Stimulated activated naive CD8-positive, alpha-beta T cell treated with anti-CD3 and anti-CD28 coated beads, Interleukin-15, Interleukin-2, amounts not matched to agents 100 U/mL and 50 U/mL, for 24 hours (primary cell): ENCODE measurements around the gene CCDC102A.
A peak's percentile ranks its signal among the peaks of the same experiment; 100 is the strongest.
"Not testable (repeated sequence)": the region's sequence is repeated elsewhere in the genome, so short reads cannot be mapped to it uniquely, and the experiment has no call there.

Source experiments
- ATAC-seq: fragments of 150-1000 bp; cut with Tn5 transposase; one replicate; pipeline ENCODE4 v1.10.0; 2021
- DNase-seq: peaks from one replicate; pipeline ENCODE4 v3.0.0; 2021

The CCDC102A gene

DNA sequence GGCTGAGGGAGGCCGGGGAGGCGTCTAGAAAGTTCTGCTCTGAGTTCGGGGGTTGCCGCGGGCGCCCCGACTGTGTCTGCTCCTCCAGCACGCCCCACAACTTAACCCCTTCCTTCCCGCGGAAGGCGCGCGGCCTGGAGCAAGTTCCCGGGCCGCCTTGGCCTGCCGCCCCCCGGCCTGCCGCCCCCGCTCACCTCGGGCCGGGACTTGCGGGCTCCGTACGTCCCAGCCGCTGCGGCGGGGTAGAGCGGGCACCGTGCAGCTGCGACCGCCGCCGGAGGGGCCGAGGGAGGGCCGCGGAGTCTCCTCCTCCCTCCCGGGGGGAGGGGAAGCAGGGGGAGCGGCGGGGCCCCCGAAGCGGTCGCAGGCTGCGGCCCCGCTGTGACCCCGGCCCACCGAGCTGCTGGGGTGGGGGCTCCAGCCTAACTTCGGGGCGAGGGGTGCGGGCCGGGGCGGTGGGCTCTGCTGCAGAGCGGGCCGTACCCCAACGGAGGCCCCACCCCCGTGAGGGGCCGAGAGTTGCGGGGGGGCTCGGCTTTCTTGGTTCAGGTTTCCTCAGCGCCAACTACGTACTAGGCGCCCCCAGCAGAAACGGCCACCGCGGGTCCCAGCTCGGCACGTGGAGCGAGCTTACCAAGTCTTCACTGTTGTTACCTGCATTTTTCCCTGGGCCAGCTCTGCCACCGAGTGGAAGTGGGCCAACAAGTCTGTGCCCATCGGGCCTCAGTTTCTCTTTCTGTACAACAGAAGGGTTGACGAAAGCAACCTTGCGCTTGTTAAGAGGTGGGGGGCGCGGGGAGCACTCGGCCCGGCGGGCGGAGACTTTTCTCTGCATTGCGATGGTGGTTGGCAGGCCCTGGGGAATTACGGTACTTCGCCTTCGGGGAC is at the start of gene CCDC102A:
Gene CCDC102A (minus strand): TSS at position 266 of the 888 bp plus-strand sequence. CDS start 7,394 bp downstream, outside the sequence.
- ATAC-seq (peak; percentile 15), DNase-seq (peak; percentile 61)

DNA sequence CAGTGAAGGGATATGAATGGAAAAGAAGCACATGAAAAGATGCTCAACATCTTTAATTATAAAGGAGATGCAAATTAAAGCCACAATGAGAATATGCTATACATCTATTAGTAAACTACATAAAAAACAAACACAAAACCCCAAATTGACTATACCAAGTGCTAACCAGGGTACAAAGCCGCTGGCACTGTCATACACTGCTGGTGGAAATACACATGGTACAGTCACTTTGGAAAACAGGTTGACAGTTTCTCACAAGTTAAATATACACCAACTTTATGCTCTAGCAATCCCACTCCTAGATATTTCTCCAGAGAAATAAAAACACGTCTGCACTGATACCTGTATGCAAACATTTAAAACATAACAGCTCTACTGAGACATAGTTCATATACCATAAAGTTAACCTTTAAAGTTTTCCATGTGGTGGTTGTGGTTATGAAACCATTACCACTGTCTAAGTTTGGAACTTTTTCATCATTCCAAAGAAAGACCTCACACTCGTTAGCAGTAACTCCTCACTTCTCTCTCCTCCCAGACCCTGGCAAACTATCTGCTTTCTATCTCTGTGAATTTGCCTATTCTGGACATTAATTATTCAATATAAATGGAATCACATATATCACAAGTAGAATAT is 48.8 kb upstream of the CCDC102A start:
- peak; percentile 75 for ATAC-seq
- no peak for DNase-seq

DNA sequence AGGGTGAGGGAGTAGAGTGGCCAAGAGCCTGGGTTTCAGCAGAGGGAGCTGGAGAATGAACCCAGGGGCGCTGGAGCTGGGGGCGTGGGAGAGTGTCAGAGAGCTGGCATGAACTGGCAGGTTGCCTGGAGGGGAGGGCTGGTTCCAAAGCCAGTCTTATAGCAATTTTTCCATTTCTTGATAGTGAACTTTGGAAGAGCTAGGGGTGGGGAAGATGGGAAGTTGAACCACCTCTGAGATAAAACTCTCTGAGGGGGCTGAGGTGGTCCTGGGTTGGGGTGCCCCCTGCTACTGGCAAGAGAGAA is 42.9 kb upstream of the CCDC102A start:
- DNase-seq = no peak
- no peak for ATAC-seq

DNA sequence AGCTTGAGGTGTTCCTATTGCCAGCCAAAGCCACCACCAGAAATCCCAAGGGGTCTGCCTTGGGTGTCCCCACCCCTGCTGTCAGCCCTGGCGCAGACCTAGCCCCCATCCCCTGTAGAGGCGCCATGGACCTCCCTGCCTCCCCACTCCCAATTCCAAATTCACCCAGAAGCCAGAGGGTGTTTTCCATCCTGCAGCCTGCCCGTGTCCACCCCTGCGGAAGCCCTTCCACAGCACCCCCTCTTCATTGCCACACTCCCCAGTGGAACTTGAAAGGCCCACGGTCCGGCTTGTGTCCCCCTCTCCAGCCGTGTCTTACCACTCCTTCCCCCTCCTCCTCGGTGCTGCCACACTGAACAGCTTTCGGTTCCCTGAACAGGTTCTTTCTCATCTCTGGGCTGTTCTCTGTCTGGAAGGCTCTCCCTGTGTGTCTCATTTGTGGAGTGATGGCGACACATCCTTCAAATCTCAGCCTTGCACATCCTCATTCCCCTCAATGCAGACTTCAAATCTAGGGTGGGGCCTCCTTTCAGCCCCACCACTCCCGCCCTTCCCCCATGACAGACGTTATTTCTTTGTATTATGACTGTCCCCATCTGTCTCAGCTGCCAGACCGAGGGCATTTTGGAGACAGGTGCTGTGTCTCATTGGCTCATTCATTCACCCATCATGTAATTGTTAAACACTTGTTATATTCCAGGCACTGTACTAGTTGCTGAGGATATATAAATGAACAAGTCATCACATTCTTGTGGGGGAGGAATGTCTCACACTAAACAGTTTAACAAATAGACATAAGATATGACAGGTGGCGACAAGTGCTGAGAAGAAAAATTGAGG is 42.4 kb upstream of the CCDC102A start:
- no peak for ATAC-seq
- no peak for DNase-seq

DNA sequence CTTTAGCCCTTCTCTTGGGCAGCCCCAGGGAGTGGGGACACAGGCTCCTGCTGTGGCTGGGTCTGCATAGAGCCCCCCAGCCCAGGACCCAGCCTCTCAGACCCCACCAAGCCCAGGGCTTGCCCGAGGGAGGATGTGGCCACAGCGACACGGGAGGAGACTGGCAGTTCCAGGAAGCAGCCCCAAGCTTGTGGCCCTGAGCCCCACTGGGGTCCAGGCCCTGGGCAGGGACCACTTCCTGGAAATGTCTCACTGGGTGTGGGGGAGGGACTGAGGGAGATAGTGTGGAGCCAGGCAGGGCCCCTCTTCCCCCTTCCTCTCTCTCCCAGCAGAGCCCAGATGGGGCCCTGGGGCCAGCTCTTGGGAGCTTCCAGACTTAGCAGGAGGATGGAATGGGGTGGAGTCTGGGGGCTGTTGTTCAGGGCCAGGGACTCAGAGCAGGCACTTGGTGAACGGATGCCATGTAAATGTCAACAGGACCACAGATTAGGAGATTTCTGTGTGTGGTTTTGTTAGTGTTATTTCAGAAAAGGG is 41.4 kb upstream of the CCDC102A start:
- DNase-seq (peak; percentile 66), ATAC-seq (peak; percentile 70)

DNA sequence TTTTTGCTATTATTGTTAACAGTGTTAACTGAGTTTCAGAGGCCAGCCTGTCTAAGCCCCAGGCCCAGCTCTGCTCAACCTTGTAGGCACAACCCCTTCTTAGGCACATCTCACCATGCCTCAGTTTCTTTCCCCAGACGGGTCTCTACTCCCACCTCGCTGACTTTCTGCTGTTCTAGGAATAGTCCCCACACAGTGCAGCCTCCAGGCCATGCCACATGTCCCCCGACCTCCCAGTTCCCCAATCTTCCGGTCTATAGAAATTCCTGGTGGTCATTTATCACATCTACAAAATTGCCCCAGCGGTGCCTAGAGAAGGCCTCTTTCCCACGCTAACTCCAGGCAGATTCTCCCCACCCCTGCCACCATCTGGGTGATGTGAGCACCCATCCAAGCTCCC is 40.8 kb upstream of the CCDC102A start:
- DNase-seq (no peak), ATAC-seq (no peak)

DNA sequence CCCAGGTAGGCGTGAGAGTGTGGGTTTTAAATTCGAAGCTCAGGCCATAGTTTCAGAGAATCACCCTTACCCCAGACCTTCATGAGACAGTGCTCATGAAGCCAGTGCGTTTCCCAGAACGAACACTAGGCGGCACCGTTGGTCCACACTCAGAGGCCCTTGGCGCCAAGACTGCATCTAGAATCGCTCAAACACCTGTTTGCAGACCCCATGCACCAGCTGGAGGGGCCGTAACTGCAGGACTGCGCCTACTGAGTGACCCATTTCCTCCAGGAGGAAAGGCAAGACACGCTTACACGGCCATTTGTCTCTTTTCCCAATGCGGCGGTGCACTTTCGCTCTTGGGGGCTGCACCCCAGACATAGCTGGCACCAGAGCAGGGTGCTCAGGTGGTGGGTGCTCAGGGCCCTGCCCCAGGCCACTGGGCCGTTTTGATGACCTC is 40.1 kb upstream of the CCDC102A start:
- DNase-seq (peak; percentile 88), ATAC-seq (peak; percentile 57)

DNA sequence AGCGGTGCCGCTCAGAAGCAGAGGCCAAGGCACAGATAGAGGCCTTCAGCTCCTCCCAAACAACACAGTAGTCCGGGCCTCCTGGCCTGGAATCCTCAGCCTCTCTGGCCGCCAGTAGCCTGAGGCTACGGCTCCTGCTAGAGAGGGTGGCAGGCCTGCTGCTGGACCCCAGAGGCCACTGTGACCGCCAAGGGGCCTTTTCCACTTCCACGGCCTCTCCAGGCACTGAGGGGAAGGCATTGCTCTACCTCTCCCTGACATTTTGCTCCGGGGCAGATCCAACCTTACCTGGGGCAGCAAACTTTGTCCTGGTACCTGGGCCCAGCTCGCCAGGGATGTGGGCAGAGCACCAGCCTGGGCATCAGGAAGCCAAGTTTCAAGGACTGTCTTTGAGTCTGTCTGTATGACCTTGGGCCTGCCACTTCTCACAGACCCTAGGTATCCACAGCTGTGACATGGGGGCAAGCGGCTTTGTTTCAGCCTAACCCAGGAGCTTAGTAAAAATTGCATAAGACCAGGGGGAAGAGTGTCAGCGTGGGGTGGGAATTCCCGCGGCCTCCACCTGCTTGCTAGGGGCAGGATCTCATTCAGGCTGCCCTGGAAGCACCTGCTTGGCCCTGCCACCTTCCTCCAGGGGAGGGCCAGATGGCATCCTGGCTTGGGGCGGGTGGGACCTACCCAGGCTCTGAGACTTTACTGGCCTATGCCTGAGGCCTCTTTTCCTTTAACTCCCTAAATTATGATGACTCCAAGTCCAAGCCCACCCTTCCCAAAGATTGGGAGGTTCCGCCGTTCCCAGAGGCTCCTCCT is 39.3 kb upstream of the CCDC102A start:
- DNase-seq = no peak
- no peak for ATAC-seq

DNA sequence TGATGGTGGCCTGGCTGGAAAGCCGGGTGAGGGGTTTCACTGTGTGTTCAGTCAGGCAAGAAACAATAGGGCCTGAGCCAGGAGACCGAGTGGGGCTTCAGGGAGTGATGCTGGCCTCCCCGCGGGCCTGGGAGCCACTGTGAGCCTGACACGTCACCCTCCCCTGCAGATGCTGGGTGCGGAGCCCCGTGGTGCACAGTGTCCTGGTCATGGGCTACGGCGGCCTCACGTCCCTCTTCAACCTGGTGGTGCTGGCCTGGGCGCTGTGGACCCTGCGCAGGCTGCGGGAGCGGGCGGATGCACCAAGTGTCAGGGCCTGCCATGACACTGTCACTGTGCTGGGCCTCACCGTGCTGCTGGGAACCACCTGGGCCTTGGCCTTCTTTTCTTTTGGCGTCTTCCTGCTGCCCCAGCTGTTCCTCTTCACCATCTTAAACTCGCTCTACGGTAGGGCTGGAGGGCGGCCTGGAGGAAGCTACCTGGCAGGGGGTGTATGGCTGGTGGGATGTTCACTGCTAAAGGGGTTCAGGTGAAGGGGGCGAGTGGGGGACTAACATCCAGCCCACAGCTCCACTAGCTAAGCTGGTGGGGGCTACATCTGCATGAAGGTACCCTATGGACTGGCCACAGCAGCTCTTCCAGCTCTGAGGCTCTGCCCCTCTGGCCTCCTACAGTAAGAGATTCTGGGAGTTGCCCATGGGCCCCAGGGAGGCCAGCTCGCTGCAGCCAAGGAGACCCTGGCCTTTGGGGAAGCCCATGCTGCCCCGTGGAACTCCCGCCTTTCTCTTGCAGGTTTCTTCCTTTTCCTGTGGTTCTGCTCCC is 38.5 kb upstream of the CCDC102A start:
- DNase-seq = no peak
- no peak for ATAC-seq

DNA sequence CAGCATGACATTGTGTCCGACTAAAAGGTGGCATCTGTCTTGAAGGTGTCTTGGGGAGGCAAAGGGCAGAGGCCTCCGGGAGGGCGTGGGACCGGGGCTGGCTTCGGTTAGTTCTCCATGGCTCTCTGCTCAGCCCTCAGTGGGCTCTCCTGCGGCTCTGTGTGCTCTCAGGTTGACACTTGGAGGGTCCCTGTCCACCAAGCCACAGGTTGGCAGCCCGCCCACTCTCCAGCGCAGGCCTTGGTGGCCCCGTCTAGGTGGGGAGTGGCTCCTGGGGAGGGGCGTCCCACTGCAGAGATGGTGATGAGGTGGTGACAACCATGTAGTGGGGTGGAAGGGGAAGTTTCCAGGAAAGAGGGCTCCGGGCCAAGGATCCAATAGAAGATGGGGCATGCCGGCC is 37.7 kb upstream of the CCDC102A start:
- ATAC-seq = no peak
- no peak for DNase-seq

DNA sequence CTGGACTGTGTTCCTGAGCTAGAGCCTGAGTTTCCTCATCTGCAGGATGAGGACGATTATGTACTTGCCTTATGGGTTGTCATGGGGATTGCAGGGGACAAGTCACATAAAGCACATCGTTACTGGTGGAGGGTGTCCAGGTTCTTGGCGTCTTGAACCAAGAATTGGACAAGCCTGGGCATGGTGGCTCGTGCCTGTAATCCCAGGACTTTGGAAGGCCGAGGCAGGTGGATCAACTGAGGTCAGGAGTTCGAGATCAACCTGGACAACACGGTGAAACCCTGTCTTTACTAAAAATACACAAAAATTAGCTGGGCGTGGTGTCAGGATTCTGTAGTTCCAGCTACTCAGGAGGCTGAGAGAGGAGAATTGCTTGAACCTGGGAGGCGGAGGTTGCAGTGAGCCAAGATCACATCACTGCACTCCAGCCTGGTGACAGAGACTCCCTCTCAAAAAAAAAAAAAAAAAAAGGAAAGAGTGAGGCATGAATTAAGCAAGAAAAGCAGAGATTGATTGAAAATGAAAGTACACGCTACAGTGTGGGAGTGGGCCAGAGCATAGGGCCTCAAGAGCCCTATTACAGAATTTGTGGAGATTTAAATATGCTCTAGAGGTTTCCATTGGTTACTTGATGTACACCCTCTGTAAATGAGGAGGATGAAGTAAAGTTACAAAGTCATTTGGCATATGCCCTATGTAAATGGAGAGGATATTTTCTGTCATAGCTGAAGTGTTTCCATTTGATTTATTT is 36.8 kb upstream of the CCDC102A start:
- ATAC-seq (peak; percentile 62), DNase-seq (no peak)

DNA sequence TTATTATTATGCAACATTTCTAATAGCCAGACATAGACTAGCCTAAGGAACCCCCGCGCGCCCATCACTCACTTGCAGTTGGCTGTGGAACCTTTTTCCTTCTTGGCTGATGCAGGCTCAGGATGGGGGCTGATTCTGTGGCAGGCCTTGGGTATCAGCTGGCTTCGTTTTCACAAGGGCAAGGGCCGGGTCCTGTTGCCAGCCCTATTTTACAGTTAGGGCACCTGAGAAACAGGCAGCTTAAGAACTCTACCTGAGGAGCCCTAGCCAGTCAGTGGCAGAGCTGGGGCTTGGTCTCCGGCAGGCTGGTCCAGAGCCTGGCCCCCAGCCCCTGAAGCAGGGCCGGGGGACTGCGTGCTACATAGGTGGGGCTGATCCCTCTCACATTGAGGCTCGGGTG is 34.7 kb upstream of the CCDC102A start:
- ATAC-seq (no peak), DNase-seq (no peak)

DNA sequence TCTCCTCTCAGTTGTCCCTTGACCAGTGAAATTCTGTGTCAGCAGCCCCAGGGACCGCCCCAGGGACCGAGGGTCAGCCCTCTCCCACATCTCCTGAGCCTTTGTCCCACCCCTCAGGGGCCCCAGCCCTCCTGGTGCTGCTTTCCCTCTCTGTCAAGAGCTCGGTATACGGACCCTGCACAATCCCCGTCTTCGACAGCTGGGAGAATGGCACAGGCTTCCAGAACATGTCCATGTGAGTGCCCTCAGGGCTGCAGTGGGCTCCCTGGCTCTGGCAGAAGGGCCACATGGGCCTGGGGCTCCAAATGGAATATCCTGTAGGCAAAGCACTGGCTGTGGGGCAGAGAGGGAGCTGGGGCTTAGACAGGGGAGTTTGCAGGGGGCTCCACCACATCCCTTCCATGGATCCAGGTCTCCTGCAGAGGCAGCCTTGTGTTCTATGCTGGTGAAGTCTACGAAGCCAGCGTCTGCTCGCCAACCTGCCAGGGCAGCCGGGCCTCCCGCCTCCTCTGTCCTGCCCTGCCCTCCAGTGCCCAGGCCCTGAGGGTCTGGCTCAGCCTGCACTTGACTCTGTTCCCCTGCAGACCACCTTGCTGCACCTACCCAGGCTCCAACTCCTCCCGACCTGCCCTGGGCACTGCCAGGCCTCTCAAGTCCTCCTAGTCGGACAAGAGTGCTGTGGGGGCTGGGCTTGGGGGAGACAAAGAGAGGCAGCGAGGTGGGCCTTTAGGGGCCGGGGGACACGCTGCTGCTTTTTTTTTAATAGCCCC is 34.1 kb upstream of the CCDC102A start:
- no peak for ATAC-seq
- no peak for DNase-seq

DNA sequence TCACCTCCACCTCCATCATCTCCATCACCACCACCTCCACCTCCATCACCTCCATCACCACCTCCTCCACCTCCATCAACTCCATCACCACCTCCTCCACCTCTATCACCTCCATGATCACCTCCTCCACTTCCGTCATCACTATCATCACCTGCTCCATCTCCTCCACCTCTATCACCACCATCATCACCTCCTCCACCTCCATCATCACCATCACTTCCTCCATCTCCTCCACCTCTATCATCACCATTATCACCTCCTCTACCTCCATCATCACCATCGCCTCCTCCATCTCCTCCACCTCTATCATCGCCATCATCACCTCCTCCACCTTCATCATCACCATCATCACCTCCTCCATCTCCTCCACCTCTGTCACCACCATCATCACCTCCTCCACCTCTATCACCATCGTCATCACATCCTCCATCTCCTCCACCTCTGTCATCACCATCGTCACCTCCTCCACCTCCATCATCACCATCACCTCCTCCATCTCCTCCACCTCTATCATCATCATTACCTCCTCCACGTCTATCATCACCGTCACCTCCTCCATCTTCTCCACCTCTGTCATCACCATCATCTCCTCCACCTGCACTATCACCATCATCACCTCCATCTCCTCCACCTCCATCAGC is 33.1 kb upstream of the CCDC102A start:
- no peak for ATAC-seq
- DNase-seq = no peak

DNA sequence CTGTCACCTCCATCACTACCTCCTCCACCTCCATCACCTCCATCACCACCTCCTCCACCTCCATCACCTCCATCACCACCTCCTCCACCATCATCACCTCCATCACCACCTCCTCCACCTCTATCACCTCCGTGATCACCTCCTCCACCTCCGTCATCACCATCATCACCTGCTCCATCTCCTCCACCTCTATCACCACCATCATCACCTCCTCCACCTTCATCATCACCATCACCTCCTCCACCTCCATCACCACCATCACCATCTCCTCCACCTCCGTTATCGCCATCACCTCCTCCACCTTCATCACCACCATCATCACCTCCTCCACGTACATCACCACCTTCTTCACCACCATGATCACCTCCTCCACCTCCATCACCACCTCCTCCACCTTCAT is 32.4 kb upstream of the CCDC102A start:
- not testable (repeated sequence) for DNase-seq

DNA sequence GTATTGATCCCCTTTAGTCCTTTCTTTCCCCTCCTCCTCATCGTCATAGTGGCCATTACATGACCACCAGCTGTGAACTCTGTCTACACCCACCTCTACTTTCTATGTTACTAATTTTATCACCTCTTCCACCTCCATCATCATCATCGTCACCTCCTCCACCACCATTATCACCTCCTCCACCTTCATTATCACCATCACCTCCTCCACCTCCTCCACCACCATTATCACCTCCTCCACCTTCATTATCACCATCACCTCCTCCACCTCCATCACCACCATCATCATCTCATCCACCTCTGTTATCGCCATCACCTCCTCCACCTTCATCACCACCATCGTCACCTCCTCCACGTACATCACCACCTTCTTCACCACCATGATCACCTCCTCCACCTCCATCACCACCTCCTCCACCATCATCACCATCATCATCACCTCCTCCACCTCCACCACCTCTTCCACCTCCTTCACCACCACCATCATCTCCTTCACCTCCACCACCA is 31.9 kb upstream of the CCDC102A start:
- DNase-seq (no peak), ATAC-seq (no peak)

More for the DNA sequence above, 32.4 kb upstream of the CCDC102A start:
- not testable (repeated sequence) for ATAC-seq

DNA sequence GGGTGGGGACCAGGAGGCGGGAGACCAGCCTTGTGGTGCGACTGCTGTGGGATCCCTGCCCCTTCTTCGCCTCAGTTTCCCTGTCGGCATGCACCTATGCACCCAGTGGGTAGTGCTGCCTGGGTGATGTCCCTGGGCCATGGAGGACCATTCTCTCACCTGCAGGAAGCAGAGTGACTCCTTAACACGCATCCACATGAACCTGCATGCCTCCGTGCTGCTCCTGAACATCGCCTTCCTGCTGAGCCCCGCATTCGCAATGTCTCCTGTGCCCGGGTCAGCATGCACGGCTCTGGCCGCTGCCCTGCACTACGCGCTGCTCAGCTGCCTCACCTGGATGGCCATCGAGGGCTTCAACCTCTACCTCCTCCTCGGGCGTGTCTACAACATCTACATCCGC is 31.3 kb upstream of the CCDC102A start:
- ATAC-seq (no peak), DNase-seq (no peak)

DNA sequence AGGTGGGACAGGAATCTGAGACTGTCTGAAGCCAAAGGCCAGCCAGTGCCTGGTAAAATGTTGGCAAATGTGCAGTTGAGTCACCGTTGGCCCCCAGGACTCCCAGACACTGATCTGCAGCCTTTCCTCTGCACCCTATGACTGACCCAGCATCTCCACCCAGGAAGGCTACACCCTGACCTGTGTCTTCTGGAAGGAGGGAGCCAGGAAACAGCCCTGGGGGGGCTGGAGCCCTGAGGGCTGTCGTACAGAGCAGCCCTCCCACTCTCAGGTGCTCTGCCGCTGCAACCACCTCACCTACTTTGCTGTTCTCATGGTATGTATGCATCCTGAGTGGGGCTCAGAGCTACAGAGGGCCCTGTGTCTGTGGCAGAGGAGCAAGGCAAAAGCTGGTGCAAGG is 30.1 kb upstream of the CCDC102A start:
- ATAC-seq (no peak), DNase-seq (no peak)
